HG03039 (cell line): ENCODE data around the gene RPS15.

ENCODE experiments used
- ATAC-seq: cut with Tn5 transposase; IDR thresholded peaks from one replicate; pipeline ENCODE4 v1.9.1; 2021; ENCODE audit warnings: mild to moderate bottlenecking, moderate library complexity; ENCODE audit not compliant: unreplicated experiment

RPS15 gene

DNA sequence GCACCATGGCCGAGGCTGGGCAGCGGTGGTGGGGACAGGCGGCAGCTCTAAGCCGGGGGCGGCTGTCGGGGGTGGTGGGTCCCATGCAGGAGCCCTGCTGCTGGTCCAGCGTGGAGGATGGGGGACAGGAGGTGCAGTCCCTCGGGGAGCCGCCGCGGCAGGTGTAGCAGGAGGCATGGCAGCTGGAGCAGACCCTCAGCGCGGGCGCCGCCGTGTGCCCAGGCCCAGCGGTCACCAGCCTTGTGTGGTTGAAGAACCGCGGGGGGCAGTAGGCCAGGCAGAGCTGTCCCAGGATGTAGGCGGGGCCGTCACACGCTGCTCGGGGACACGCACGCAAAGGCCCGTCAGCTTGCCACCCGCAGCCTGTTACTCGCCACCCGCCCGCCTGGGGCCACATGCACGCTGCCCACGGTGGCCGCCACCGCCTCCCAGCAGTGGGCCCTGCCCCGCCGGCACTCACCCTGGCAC lies 43.7 kb downstream of the RPS15 start:
- no peak for ATAC-seq

DNA sequence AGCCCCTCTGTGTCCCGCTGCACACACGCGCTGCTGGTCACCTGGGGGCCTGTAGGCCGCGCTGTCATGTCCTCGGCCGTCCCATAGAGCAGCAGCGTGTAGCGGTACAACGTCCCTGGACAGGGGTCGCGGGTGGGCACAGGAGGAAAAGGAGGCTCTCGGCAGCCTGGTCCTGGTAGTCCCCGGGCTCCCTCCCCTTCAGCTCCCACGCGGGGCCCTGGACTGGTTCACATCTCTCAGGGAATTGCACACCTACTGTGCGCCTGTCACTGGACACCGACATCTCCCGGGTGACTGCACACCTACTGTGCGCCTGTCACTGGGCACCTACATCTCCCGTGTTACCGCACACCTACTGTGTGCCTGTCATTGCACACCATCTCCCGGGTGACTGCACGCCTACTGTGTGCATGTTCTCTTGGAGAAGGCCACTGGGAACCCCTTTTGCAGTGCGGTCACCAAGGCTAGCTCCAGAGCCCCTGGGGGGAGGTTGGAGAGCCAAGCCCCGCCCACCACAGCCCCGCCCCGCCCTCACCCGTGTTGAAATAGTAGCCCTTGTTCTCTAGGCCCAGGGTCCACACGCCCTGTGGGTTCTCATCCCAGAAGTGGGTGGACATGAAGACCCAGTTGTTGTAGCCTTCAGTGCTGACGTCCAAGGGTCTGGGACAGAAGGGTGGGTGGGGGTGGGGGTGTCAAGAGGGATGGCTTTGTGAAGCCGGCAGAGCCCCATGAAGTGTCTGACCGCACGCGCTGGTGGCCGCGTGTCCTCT lies 44.4 kb downstream of the RPS15 start:
- ATAC-seq: no peak

DNA sequence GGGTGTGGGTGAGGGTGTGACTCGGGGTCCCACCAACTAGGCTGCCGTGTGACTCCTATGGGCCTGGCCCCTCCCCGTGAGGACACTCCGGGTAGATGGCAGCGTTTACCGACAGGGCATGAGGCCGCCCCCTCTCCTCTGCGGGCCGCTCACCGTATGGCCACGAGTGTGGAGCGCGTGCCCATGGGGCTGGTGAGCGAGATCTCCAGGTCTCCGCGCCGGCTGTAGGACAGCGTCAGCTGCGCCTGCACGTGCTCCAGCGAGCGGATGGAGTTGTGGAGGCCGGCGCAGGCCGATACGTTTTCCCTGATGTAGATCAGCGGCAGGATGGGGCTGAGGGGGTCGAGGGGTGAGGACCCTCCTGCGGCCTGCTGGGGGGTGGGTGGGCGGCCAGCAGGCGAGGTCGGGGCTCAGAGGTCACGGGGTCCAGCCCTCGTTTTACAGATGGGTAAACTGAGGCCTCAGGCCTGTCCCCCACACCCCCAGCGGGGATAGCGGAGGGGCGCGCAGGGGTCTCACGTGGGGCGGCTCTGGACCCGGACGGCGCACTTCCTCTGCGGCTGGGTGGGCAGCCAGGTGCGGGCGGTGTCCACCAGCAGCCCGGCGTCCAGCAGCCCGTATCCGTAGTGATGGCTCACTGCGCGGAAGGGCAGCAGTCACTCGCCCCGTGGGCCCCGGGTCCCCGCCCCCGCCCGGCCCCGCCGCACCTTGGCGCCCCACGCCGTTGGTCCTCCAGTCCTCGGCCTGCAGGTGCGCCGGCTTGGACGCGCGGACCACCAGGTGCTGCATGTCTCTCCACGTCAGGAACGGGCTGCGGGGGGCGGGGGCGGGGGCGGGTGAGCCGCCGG lies 45.2 kb downstream of the RPS15 start:
- ATAC-seq: no peak

DNA sequence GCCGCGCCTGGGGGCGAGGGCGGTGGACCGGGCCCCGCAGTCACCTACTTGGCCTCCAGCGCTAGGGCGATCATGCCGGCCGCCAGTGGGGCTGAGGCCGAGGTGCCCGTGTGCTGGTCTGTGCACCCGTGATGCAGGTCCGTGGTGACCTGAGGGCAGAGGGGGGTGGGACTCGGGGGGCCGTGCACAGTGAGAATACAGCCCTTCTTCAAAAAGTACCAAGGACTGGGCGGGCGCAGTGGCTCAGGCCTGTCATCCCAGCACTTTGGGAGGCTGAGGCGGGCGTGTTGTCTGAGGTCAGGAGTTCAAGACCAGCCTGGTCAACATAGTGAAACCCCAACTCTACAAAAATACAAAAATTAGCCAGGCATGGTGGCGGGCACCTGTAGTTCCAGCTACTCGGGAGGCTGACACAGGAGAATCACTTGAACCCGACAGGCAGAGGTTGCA lies 45.8 kb downstream of the RPS15 start:
- no peak for ATAC-seq

DNA sequence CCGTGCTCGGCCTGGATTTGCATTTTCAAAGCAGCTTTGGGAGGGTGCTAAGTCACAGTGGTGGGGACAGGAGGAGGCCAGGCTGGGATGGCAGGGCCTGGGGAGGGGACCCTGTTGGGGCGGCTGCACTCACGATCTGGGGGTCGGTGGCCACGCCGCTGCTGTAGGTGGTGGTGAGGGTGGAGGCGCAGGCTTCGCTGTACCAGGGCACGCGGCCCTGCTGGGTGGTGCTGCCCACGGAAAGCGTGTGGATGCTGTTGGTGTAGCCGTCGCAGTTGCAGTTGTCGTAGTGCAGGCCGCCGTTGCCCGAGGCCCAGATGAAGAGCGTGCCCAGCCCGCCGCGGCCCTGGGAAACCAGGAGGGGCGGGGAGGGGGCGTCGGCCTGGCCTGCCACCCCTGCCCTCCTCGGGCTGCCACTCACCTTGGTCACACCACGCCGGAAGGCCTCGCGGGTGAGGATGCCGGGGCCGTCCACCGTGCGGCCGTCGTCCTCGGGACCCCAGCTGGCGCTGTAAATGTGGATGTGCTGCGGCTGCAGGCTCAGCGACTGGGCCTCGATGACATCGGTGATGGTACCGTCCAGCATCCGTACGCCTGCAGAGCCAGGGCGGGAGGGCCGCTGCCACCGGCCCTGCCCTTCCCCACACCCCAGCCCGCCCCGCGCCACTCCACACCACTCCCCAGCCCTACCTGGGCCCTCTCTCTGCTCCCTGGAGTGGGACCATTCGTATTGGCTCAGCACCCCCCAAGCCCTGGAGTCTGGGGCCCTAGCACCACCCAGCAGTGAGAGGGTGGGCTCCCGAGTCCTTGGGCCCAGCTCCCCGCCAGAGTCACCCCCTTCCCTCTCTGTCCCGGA lies 48.8 kb downstream of the RPS15 start:
- no peak for ATAC-seq

DNA sequence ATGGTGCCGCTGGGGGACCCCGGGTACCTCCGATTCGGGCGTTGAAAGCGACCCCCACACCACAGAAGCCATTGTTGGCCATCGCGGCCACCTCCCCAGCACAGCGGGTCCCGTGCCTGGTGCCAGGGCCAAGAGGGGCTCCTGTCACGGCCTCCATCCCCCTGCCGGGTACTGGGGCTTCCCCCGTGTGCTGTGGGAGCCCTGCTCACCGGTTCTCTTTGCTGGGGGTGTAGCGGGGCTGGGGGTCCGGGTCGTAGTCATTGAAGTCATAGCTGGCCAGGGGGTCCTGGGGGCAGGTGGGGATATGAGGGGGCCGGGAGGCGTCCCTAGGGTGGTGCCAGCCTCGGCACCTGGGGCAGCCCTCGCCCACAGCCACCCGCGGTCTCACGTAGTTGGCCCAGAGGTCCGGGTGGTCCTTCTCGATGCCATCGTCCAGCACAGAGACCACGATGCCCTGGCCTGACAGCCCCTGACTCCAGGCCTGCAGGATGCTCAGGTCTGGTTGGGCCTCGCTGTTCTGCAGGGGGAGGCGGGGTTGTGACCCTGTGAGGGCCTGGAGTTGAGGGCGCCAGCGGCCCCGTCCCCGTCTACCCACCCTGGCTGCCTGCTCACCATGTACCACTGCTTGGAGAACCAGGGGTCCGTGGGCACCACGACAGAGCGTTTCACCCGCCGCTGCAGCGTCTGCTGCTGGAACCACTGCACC lies 49.5 kb downstream of the RPS15 start:
- ATAC-seq: no peak

DNA sequence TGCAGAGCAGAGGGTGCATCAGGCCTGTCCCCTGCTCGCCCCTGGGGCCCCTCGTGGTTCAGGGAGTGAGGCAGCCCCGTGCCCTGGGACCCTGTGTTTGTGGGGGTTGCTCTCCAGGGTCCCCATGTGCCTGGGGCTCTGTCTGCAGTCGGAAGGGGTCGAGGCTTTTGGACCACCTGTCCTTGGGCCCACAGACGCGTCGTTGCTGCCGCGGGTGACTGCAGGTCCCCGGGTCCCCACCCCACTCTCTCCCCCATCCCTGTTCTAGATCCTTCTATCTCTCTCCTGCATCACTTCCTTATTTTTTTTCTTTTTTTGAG lies 50.0 kb downstream of the RPS15 start:
- no peak for ATAC-seq

DNA sequence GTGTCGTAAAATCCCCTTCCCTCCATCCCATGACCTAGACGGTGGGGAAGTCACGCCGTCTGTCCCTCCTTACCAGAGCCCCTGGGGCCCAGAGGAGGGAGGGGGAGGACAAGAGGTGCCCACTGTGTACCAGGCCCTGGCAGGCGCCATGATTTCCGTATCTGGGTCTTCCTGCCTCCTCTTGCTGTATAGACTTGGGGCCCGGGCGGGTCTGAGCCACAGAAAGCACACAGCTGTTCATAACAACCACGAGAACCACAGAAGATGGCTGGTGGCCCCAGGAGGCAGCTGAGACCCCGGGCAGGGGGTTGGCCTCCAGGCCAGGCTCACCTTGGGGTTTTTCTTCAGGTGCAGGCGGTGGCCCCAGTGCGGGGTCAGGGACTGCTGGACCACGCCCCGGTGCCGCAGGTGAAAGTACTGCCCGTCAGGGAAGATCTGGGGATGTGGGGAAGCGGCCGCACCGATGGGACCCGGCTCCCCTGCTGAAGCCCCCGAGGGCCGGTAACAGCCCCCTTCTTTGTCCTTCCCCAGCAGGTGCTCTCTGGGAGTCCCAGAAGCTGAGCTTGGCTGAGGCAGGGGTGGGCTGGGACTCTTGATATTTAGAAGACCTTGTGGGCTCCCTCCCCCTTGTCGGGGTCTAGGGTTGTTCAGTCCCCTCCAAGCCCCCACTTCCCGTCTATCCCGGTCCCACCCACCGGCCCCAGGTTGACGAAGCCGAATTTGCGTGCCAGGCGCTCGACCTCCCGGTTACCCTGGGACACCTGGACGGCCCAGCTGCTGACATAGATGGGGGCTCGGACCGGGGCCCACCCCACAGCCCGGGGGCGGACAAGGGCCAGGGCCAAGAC lies 51.5 kb downstream of the RPS15 start:
- ATAC-seq: no peak
